ENCODE data around the gene ZFYVE19.

DNA sequence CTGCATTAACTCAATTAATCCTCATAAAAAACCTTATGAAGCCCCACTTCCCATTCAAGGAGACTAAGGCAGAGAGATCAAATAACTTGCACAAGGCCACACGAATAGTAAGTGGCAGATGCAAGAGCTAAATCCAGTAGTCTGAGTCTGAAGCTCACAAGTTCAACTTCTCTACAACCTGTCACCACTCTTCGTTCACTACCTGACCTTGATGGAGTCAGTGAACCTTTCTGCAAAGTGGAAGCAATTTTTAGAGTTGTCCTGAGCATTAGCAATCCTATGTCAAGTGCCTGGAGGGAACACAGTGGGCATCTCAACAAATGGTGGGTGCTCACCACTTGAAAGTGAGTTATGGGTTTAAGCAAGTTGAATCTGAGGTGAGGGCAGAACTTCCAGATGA, 34.9 kb downstream of the ZFYVE19 start:
- TF ChIP-seq CTCF (IDR thresholded peaks at IDR 0.05) (no peak), POLR2AphosphoS5 (IDR thresholded peaks at IDR 0.05) (no peak), POLR2A (IDR thresholded peaks at IDR 0.05) (no peak)

Measured in prostate gland (tissue), 2 donors.